ENCODE results near the gene TBX5.

Gene TBX5

DNA sequence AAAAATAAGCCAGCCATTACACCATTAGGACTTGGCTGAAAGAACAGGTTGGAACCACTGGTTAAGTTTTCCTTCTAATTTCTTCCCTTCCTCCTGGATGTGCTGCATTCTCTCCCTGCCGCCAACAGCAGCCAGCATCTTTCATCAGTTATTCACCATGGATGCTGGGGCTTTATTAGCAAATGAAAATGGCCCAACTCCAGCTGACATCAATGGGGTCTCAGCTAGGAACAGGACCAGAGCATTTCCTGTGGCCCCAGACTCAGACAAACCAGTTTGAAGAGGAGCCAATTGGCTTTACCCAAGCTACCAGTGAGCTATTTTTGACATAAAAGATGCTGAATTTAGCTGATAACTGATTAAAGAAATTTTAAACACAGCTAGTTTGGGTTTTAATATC is 26.0 kb upstream of the TBX5 start:
- no peak for DNase-seq (ENCODE audit: low spot score)

GRCh38 chr12:114430306-114430705 is 24.4 kb upstream of the TBX5 start:
- no peak for DNase-seq (ENCODE audit: low spot score)

DNA sequence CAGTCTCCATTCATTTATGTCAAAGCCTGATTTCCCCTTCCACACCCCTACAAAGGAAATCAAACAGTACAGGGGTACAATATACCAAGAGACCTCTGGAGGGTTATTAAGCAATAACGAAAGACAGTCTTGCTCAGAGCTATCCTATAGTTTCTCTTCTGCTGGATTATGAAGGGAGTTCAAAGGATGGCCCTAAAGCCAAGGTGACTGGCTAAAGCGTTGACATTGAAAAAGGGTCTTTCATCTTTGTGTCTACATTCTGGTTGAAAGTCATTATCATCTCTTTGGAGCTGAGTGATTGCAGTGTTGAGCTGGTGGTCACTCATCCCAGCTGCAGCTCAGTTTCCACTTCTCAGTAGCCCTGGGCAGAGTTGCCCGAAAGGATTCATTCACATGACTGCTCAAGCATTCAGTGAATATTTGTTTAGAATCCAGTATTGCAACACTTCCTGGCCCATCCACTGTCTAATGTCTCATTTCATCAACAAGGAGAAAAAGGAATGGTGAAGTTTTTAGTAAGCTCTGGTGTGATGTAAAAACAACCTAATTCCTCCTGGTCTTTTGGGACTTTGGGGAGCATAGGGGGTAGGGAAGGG is 19.2 kb upstream of the TBX5 start:
- DNase-seq (ENCODE audit: low spot score): no peak

GRCh38 chr12:114420944-114421335 is 15.0 kb upstream of the TBX5 start:
- no peak for DNase-seq (ENCODE audit: low spot score)

DNA sequence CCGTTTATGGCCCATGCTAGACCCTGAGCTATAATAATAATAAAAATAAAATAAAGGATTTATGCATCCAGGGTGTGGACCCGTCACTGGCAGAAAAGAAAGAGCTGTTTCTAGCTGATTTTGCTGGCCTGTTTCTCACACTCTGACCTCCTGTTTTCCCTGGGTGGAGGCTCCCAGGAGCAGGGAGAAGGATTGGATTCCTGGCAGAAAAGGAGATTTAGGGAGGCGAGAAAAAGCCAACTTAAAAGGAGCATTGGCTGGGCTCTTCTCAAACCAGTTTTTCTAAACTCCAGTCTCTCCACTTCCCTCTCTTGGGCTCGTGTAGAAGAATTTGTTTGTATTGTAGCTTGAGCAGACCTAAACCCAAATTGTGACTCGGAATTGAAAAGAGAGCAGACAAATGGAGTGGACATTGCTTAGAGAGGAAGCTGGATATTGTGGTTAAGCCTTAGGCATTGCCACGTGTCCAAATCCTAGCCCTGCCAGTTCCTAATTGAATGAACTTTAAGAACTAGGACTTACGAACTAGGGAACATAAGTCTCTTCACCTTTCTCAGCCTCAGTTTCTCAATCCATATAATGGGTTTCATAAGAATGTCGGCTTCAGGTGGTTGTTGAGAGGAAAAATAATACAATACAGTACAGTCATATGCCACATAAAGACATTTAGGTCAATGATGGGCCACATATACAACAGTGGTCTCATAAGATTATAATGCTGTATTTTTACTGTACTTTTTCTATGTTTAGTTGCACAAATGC is 14.4 kb upstream of the TBX5 start:
- DNase-seq (ENCODE audit: low spot score): no peak

GRCh38 chr12:114416028-114416427 is 10.1 kb upstream of the TBX5 start:
- DNase-seq (ENCODE audit: low spot score): no peak

DNA sequence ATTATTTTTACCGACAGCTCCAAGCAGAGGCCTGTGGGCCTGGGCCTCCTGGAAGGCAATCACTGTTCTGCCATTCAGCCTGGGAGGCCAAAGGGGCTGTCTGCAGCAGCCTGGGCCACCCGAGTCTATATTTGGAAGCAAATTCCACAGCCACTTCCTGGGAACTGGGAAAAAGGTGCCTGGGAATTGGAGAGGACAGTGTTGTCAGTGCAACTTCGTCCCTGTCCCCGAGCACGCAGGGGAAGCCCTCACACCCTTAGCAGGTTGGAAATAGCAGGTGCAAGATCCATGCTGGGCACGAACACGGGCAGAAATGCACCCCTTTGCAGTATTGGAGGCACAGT is 9.6 kb upstream of the TBX5 start:
- DNase-seq (ENCODE audit: low spot score): no peak

GRCh38 chr12:114414866-114415524 is 9.1 kb upstream of the TBX5 start:
- DNase-seq (ENCODE audit: low spot score): no peak

DNA sequence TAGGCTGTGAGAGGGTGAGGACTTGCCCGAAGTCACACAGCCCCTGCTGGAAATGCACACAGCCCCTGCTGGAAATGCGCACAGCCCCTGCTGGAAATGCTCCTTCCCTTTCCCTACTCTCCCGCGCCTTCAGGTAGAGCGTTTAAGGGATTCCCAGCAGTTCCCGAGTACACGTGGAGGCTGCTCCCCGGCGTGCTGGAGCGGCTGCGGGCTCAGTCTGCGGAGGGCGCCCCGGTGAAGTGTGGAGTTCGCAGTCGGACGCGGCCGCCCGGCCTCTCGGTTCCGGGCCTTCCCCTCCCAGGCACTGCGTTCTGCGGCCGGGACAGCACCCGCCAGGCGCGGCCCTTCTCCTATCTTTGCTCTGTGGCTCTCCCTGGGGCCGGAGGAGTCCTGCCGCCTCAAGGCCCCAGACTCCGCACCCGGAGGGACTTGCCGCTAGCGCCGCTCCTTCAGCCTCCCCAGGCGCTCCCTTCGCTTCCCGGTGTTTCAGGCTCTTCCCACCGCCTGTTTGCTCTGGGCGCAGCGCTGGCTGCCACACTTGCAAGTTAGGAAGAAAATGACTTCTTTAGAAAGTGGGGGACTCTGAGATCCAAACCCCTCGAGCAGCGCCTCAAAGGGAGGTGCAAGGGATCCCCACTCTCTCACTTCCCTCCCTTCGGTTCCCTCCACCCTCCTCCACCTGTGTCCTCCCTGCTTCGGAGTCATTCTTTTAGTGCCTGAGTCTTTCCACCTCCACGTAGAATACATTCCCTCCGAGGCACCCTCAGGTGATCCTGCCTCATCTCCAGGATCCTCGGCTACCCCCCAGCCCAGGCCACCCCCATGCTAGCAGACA is 8.3 kb upstream of the TBX5 start:
- no peak for DNase-seq (ENCODE audit: low spot score)

DNA sequence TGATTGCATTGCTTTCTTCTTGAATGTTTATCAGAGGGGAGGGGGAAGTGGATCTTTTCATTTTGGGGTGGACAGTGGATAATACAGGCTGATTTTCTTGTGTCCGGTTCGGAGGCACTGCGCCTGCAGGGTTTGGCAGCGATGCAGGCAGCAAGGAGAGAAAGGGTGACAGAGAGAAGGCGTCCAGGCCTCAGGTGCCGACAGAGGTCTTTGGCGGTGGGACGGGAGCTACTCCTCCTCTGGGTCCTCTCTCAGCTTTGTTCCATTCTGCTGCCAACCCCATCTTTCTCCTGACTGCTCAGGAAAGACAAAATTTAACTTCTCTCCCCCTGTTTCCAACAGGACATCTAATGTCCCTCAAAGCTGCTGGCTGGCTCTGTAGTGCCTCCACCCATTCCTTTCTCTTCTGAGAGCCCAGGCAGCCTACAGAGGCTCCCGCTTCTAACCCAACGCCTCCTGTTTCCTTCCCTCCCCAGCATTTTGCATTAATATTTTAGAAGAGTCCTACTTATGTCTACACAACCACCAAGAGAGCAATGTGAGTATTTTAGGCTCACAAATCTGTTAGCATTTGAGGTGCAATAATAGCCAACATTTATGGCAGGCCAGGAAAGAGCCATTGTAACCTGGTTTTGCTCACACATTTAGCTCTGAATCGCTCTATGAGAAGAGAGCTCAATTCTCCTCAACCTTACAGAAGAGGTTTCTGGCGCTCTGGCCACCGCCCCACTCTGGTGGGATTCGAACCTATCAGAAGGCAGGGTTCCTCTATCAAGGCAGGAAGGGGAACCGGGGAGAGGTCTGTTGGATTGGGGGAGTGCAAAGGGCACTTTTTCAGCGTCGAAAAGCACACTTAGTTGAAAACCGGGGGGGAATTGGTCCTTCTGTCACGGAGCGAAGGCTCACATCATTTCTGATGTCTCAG is 7.1 kb upstream of the TBX5 start:
- DNase-seq (ENCODE audit: low spot score): no peak

- no peak for DNase-seq (ENCODE audit: low spot score)
Measured at GRCh38 chr12:114412307-114412706, 6.4 kb upstream of the TBX5 start.

DNA sequence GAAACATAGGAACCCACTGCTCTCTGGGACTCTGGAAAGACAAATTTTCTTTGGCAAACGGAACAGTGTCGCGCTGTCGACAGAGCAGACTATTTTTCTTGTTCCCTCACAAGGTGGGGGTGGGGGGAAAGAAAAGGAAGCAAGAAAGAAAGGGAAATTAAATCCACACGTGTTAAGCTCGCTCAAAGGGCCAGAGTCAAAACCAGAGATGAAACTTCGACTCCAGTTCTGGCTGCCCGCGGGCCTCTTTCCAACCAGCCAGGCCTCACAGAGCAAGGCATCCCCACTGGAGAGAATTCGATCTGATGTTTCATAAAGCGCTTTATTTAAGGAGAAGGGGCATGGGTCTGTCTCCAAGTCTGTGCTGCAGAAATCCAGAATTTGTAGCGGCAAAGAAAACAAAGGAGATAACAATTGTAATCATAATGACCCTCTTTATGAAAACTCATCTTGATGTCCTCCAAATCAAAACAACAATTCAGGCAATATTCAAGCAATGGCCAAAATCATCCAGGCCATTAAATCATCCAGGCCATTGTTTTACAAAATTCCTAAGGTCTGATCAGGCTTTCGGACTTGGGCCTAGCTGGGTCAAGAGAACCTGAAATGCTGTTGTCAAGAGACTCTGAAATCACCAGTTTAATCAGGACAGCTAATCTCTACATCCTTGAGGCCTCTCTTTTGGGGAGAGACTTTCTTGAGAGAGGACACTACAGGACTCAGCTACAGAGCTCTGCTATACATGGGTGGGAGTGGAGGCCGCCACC is 5.3 kb upstream of the TBX5 start:
- DNase-seq (ENCODE audit: low spot score): no peak

- DNase-seq (ENCODE audit: low spot score): no peak
Measured at GRCh38 chr12:114409852-114410600, 4.1 kb upstream of the TBX5 start.

- no peak for DNase-seq (ENCODE audit: low spot score)
Measured at GRCh38 chr12:114408886-114409851, 3.2 kb upstream of the TBX5 start.

DNA sequence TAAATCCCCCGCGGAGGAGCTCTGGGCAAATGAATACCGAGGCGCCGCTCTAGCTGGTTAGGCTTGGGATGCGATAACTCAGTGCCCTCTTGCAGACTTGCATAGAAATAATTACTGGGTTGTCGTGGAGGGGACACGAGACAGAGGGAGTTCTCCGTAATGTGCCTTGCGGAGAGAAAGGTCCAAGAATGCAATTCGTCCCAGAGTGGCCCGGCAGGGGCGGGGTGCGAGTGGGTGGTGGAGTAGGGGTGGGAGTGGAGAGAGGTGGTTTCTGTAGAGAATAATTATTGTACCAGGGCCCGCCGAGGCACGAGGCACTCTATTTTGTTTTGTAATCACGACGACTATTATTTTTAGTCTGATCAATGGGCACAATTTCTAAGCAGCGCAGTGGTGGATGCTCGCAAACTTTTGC is 2.5 kb upstream of the TBX5 start:
- no peak for DNase-seq (ENCODE audit: low spot score)

DNA sequence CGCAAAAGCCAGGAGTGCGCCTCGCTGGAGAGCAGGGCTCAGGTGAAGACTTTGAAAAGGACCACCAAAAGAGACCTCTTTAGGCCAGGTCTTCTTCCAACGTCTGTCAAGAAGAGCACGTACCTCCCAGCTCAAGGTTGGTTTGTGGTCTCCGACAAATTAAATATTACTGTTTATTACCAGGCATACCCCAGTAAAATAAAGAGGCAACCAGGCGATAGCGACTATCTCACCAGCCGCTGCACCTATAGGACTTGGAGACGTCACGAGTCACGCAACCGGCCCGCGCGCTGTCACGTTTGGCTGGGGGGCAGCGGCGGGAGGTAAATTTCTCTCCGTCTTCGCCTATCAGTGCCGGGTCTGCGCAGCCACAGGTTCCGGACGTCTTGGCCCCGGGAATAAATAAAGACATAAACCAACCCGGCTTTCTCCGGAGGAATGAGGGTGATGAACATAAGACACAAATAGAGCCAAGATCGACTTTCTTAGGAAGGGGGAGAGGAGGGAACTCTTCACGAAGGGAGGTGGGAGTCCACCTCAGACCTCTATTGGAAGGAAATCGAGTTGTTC is 2.0 kb upstream of the TBX5 start:
- no peak for DNase-seq (ENCODE audit: low spot score)

- no peak for DNase-seq (ENCODE audit: low spot score)
Measured at GRCh38 chr12:114406984-114407841, 1.3 kb upstream of the TBX5 start.
